ENCODE data around the gene HS6ST3.

The HS6ST3 gene

GRCh38 chr13:96203471-96203870, 113.6 kb downstream of the HS6ST3 start:
- ATAC-seq: no peak

GRCh38 chr13:96214824-96215445, 125.0 kb downstream of the HS6ST3 start:
- ATAC-seq: no peak

- no peak for ATAC-seq
These were observed 126.6 kb downstream of the HS6ST3 start for GRCh38 chr13:96216543-96216942.

GRCh38 chr13:96218475-96218874, 128.6 kb downstream of the HS6ST3 start:
- ATAC-seq: no peak

- no peak for ATAC-seq
These were observed 131.6 kb downstream of the HS6ST3 start for GRCh38 chr13:96221471-96221870.

- ATAC-seq: no peak
These were observed 133.3 kb downstream of the HS6ST3 start for GRCh38 chr13:96223231-96223630.

- no peak for ATAC-seq
These were observed 139.4 kb downstream of the HS6ST3 start for GRCh38 chr13:96229356-96229755.

- ATAC-seq: no peak
These were observed 148.3 kb downstream of the HS6ST3 start for GRCh38 chr13:96238241-96238640.

GRCh38 chr13:96238861-96239260, 149.0 kb downstream of the HS6ST3 start:
- ATAC-seq: no peak

GRCh38 chr13:96243376-96243775, 153.5 kb downstream of the HS6ST3 start:
- ATAC-seq: no peak

- no peak for ATAC-seq
These were observed 158.2 kb downstream of the HS6ST3 start for GRCh38 chr13:96248103-96248502.

- ATAC-seq: no peak
These were observed 159.1 kb downstream of the HS6ST3 start for GRCh38 chr13:96248996-96249395.

GRCh38 chr13:96252903-96253302, 163.0 kb downstream of the HS6ST3 start:
- no peak for ATAC-seq

- no peak for ATAC-seq
These were observed 183.3 kb downstream of the HS6ST3 start for GRCh38 chr13:96273196-96273595.

GRCh38 chr13:96274046-96274445, 184.1 kb downstream of the HS6ST3 start:
- no peak for ATAC-seq

GRCh38 chr13:96279904-96280303, 190.0 kb downstream of the HS6ST3 start:
- no peak for ATAC-seq

- no peak for ATAC-seq
These were observed 195.1 kb downstream of the HS6ST3 start for GRCh38 chr13:96284971-96285370.

GRCh38 chr13:96285729-96286128, 195.8 kb downstream of the HS6ST3 start:
- no peak for ATAC-seq

- ATAC-seq: no peak
These were observed 205.3 kb downstream of the HS6ST3 start for GRCh38 chr13:96294930-96295881.

GRCh38 chr13:96297360-96297759, 207.5 kb downstream of the HS6ST3 start:
- no peak for ATAC-seq

- no peak for ATAC-seq
These were observed 209.3 kb downstream of the HS6ST3 start for GRCh38 chr13:96299235-96299634.

GRCh38 chr13:96308568-96308967, 218.7 kb downstream of the HS6ST3 start:
- ATAC-seq: no peak

- no peak for ATAC-seq
These were observed 225.1 kb downstream of the HS6ST3 start for GRCh38 chr13:96314974-96315373.

- ATAC-seq: no peak
These were observed 248.1 kb downstream of the HS6ST3 start for GRCh38 chr13:96338030-96338429.
